ENCODE results near the gene ZNF586. TPM values are rescaled to one million over a fixed set of nuclear protein-coding genes. Genes with fewer than 3 reads are reported as not detected.

The ZNF586 gene
- total RNA-seq, 2 donors from 2014 or later: 13.1 to 17.6 TPM

DNA sequence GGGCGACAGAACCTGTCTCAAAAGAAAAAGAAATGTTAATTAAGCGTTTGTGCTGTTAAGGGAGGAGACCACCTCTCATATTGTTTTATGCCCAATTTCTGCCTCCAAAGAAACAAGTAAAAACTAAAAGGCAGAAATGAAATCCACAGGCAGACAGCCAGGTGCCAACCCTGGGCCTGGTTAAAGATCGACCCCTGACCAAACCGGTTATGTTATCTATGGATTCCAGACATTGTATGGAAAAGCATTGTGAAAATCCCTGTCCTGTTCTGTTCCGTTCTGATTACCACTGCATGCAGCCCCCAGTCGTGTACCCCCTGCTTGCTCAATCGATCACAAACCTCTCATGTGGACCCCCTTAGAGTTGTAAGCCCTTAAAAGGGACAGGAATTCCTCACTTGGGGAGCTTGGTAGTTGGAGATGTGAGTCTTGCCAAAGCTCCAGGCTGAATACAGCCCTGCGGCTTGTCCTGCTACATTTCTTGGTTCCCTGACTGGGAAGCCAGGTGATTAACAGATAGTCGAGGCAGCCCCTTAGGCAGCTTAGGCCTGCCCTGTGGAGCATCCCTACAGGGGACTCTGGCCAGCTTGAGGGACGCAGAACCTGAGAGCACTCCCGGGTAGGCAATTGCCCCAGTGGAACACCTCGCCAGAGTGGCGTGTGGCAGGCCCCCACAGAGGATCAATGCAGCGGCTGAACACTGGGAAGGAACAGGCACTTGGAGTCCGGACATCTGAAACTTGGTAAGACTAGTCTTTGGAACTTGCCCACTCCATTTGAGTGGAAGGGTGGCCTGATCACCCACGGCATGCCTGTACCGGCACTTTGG is 46.0 kb downstream of the ZNF586 start:
- Histone ChIP-seq H3K9me3 (no peaks in the 10 kb centered on the region), H3K27ac (peak overlapping the region; percentile 62), H3K9ac (ENCODE audit: low read depth in 2 of 2, low read length in 2 of 2) (peak overlapping the region in 1 of 2 donors; percentile 92), H3K36me3 (no peaks in the 10 kb centered on the region), H3K4me3 (peak overlapping the region; percentile 81), H3K27me3 (no peaks in the 10 kb centered on the region), H3K4me1 (peaks cover 11% of the 10 kb centered on the region)
- TF ChIP-seq, protein P1, sequence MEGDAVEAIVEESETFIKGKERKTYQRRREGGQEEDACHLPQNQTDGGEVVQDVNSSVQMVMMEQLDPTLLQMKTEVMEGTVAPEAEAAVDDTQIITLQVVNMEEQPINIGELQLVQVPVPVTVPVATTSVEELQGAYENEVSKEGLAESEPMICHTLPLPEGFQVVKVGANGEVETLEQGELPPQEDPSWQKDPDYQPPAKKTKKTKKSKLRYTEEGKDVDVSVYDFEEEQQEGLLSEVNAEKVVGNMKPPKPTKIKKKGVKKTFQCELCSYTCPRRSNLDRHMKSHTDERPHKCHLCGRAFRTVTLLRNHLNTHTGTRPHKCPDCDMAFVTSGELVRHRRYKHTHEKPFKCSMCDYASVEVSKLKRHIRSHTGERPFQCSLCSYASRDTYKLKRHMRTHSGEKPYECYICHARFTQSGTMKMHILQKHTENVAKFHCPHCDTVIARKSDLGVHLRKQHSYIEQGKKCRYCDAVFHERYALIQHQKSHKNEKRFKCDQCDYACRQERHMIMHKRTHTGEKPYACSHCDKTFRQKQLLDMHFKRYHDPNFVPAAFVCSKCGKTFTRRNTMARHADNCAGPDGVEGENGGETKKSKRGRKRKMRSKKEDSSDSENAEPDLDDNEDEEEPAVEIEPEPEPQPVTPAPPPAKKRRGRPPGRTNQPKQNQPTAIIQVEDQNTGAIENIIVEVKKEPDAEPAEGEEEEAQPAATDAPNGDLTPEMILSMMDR (IDR thresholded peaks at IDR 0.05): no peak
- intact Hi-C loops (cut with DNase I): no loop called here
- no peak for DNase-seq

DNA sequence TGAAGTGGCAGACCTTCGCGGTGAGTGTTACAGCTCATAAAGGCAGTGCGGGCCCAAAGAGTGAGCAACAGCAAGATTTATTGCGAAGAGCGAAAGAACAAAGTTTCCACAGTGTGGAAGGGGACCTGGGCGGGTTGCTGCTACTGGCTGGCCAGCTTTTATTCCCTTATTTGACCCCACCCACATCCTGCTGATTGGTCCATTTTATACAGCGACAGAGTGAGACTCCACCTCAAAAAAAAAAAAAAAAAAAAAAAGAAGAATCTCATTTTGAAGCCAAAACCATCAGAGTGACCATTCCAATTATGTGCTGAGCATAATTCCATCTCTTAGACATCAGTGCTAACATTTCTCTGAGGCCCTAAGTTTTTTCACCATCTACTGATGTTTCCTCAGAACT is 47.2 kb downstream of the ZNF586 start:
- Histone ChIP-seq H3K27ac (no peak overlapping the region), H3K4me3 (no peak overlapping the region), H3K36me3 (no peaks in the 10 kb centered on the region), H3K9ac (ENCODE audit: low read depth in 2 of 2, low read length in 2 of 2) (no peak overlapping the region), H3K4me1 (peaks cover 15% of the 10 kb centered on the region), H3K27me3 (no peaks in the 10 kb centered on the region), H3K9me3 (no peaks in the 10 kb centered on the region)
- TF ChIP-seq, protein P1 (IDR thresholded peaks at IDR 0.05): no peak
- no peak for DNase-seq
- intact Hi-C loops (cut with DNase I): no loop called here

DNA sequence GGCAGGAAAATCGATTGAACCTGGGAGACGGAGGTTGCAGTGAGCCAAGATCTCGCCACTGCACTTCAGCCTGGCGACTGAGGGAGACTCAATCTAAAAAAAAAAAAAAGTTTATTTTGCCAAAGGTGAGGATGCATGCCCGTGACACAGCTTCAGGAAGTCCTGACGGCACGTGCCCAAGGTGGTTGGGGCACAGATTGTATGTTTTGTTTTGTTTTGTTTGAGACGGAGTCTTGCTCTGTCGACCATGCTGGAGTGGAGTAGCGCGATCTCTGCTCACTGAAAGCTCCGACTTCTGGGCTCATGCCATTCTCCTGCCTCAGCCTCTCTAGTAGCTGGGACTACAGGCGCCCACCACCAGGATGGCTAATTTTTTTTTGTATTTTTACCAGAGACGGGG is 48.5 kb downstream of the ZNF586 start:
- DNase-seq: no peak
- H3K27me3 ChIP-seq: no peaks in the 10 kb centered on the region
- no peak overlapping the region for H3K9ac ChIP-seq (ENCODE audit: low read depth in 2 of 2, low read length in 2 of 2)
- H3K4me1 ChIP-seq: peaks cover 11% of the 10 kb centered on the region
- H3K4me3 ChIP-seq: no peak overlapping the region
- intact Hi-C loops (cut with DNase I): no loop called here
- TF ChIP-seq, protein P1 (IDR thresholded peaks at IDR 0.05): no peak
- no peaks in the 10 kb centered on the region for H3K9me3 ChIP-seq
- no peaks in the 10 kb centered on the region for H3K36me3 ChIP-seq
- no peak overlapping the region for H3K27ac ChIP-seq

DNA sequence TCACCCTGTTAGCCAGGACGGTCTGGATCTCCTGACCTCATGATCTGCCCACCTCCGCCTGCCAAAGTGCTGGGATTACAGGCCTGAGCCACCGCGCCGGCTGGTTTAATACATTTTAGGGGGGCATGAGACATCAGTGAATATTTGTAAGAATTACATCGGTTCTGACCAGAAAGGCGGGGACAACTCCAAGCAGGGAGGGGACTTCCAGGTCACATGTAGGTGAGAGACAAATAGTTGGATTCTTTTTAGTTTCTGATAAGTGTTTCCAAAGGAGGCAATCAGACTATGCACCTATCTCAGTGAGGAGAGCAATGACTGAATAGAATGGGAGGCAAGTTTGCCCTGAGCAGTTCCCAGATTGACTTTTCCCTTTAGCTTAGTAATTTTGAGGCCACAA is 48.9 kb downstream of the ZNF586 start:
- H3K27ac ChIP-seq: no peak overlapping the region
- H3K9me3 ChIP-seq: no peaks in the 10 kb centered on the region
- no peaks in the 10 kb centered on the region for H3K27me3 ChIP-seq
- peaks cover 10% of the 10 kb centered on the region for H3K4me1 ChIP-seq
- no peak for DNase-seq
- TF ChIP-seq, protein P1 (IDR thresholded peaks at IDR 0.05): no peak
- no peak overlapping the region for H3K9ac ChIP-seq (ENCODE audit: low read depth in 2 of 2, low read length in 2 of 2)
- no peaks in the 10 kb centered on the region for H3K36me3 ChIP-seq
- no peak overlapping the region for H3K4me3 ChIP-seq
- intact Hi-C loops (cut with DNase I): no loop called here

DNA sequence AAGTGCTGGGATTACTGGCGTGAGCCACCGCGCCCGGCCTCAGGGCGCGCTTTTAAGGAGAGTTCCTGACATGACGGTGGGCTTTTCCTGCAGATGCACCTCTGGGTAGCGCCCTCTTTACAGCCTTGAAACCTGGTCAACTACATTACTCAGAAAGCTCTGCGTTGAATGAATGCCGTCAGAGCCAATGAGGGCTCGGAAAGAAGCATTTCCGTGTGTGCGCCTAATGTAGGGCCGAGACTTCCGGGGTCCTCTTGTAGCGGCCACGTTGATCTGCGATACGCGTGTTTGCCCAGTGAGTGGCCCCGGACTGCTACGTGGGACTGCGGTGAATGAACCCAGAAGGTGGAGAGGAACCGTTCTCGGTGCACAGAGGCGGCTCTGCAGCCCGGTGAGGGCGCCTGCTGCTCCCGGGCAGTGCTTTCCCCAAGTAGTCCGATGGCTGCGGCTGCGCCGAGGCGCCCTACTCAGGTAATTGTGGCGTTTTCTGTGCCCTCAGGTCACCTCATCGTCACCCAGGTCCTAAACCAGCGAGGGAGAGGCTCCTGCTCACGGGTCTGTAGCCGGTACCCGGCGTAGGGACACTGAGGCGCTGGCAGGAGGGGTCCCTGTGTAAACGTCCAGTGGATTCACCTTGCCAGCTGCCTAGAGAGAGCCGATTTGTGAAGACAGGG is 50.1 kb downstream of the ZNF586 start:
- TF ChIP-seq, protein P1 (IDR thresholded peaks at IDR 0.05): no peak
- Histone ChIP-seq H3K4me3 (peak overlapping the region; percentile 75), H3K4me1 (peaks cover 10% of the 10 kb centered on the region), H3K9ac (ENCODE audit: low read depth in 2 of 2, low read length in 2 of 2) (peak overlapping the region; percentile 95 to 99), H3K27ac (peak overlapping the region; percentile 73), H3K9me3 (no peaks in the 10 kb centered on the region), H3K27me3 (no peaks in the 10 kb centered on the region), H3K36me3 (no peaks in the 10 kb centered on the region)
- intact Hi-C loops (cut with DNase I): no loop called here
- DNase-seq: peak; percentile 95

Data from colonic mucosa (tissue), 4 donors.